Upper lobe of right lung (tissue), 1 donor: ENCODE measurements around the gene MAJIN. TPM values are rescaled to one million over a fixed set of nuclear protein-coding genes. Genes with fewer than 3 reads are reported as not detected.
A peak's percentile ranks its signal among the peaks of the same experiment; 100 is the strongest.
"Not testable (repeated sequence)": the region's sequence is repeated elsewhere in the genome, so short reads cannot be mapped to it uniquely, and the experiment has no call there.

Experiments used
- ATAC-seq: fragments of 200-7000 bp; cut with Tn5 transposase; one replicate; pipeline ENCODE4 v1.9.1; 2020; ENCODE audit warnings: mild to moderate bottlenecking, moderate library complexity
- DNase-seq: peaks from one replicate; pipeline ENCODE4 v3.0.0-alpha.2; 2020
- H3K27ac ChIP-seq: fragments of 200-600 bp; one replicate; pipeline ENCODE4 v1.8.0; 2022
- H3K27me3 ChIP-seq: fragments of 200-600 bp; one replicate; pipeline ENCODE4 v1.8.0; 2022; ENCODE audit warnings: mild to moderate bottlenecking
- H3K36me3 ChIP-seq: fragments of 200-600 bp; one replicate; pipeline ENCODE4 v1.8.0; 2022
- H3K4me1 ChIP-seq: fragments of 200-600 bp; one replicate; pipeline ENCODE4 v1.8.0; 2022
- H3K4me3 ChIP-seq: fragments of 200-600 bp; one replicate; pipeline ENCODE4 v1.8.0; 2022; ENCODE audit warnings: mild to moderate bottlenecking
- H3K9me3 ChIP-seq: fragments of 200-600 bp; one replicate; pipeline ENCODE4 v1.8.0; 2022
- intact Hi-C: fragments of 100-400 bp; cut with DNase I; formaldehyde crosslinking; loops from one replicate; pipeline ENCODE4 v1.11.0; 2022
- total RNA-seq: library from RNA; stranded (reverse); fragmentation: NEBNext Ultra II Directional; extraction: Animal tissue kit (Norgen Biotek cat#: 25700); gene quantifications from one replicate; pipeline ENCODE4 v1.2.1, GENCODE V29; 2021
- TF ChIP-seq, protein P1 (sequence below): fragments of 200-600 bp; IDR thresholded peaks from one replicate; pipeline ENCODE4 v1.8.0; 2022; ENCODE audit warnings: antibody characterized with exemption
- donor health status: DM: no; HTN: yes; CAD: no; lungs with severe emphysema.

Gene MAJIN
- total RNA-seq, 1 donor from 2014 or later: not detected

- H3K9me3 ChIP-seq: no peaks in the 10 kb centered on the region
- peak overlapping the region; percentile 26 for H3K4me3 ChIP-seq
- peak; percentile 6 for ATAC-seq
- no peaks in the 10 kb centered on the region for H3K27me3 ChIP-seq
- peaks cover 13% of the 10 kb centered on the region for H3K4me1 ChIP-seq
- no peak for DNase-seq
- peak overlapping the region; percentile 68 for H3K27ac ChIP-seq
- intact Hi-C loops: no loop called here
- TF ChIP-seq, protein P1, sequence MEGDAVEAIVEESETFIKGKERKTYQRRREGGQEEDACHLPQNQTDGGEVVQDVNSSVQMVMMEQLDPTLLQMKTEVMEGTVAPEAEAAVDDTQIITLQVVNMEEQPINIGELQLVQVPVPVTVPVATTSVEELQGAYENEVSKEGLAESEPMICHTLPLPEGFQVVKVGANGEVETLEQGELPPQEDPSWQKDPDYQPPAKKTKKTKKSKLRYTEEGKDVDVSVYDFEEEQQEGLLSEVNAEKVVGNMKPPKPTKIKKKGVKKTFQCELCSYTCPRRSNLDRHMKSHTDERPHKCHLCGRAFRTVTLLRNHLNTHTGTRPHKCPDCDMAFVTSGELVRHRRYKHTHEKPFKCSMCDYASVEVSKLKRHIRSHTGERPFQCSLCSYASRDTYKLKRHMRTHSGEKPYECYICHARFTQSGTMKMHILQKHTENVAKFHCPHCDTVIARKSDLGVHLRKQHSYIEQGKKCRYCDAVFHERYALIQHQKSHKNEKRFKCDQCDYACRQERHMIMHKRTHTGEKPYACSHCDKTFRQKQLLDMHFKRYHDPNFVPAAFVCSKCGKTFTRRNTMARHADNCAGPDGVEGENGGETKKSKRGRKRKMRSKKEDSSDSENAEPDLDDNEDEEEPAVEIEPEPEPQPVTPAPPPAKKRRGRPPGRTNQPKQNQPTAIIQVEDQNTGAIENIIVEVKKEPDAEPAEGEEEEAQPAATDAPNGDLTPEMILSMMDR: no peak
- no peaks in the 10 kb centered on the region for H3K36me3 ChIP-seq
These were observed 17.5 kb upstream of the MAJIN start for GRCh38 chr11:64989416-64989815.

DNA sequence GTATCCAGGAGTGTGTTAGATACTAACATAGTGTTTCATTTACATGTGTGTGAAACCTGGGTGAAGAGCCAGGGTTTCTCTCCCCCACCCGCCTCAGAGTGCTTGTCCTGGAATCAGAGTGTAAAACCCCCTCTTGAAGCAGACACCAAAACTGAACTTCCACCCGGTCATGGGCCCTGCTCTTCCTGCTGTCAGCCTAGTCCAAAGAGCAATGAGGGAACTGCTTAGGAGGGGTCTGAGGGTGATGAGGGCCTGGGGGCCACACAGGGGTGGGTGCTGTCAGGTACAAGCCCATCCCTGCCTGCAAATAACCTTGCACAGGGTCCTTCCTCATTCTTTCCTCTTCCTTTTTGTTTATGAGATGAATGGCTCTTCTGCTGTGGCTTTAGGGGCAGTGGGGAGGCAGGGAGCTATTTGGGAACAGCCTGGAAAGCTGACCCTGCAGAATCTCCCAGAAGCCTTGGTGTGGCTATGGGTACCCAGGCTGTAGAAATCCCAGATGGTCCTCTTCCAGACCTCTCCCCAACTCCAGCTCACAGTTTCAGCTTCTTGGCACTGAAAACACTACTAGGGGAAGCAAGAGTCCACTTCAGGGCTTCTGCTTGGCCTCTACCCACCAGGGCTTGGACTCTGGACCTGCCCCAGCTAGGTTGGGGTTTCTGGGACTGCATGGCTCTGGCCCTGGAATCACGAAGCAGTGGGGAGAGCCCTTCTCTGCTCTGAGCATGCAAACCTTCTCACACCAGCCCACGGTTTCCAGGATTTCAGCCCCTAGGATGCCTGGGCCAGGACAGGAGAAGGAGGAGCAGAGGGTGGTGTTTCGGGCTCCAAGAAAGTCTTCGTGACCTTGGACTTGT is 16.3 kb upstream of the MAJIN start:
- Histone ChIP-seq H3K9me3 (no peaks in the 10 kb centered on the region), H3K27ac (no peak overlapping the region), H3K4me1 (peaks cover 13% of the 10 kb centered on the region), H3K27me3 (no peaks in the 10 kb centered on the region), H3K36me3 (no peaks in the 10 kb centered on the region), H3K4me3 (no peak overlapping the region)
- intact Hi-C loops: no loop called here
- no peak for ATAC-seq
- DNase-seq: no peak
- TF ChIP-seq, protein P1: no peak

- H3K4me1 ChIP-seq, H3K27ac ChIP-seq, H3K27me3 ChIP-seq, H3K36me3 ChIP-seq, H3K4me3 ChIP-seq, H3K9me3 ChIP-seq, ATAC-seq, intact Hi-C loops, DNase-seq: not testable (repeated sequence)
These were observed 11.4 kb upstream of the MAJIN start for GRCh38 chr11:64983339-64983738.

DNA sequence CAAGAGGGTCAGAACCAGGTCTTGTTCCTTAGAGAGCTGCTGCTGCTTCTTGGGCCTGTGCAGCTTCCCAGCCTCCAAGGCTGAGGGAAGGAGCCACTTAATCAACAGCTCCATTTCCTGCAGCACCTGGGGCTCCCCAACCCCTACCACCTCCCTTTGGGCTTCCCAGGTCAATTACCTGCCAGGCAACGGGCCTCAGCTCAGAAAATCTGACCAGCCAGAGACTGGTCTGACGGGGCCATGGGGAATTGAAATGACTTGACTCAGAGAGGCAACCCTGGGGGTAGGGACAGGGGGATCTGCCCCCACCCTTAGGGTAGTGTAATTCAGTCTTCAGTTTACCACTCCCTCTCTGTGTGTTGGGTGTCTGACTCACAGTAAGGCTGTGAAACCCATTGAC is 4.7 kb upstream of the MAJIN start:
- Histone ChIP-seq H3K27ac (no peak overlapping the region), H3K4me3 (no peak overlapping the region), H3K9me3 (no peaks in the 10 kb centered on the region), H3K36me3 (no peaks in the 10 kb centered on the region), H3K27me3 (no peaks in the 10 kb centered on the region), H3K4me1 (peaks cover 2% of the 10 kb centered on the region)
- intact Hi-C loops: no loop called here
- TF ChIP-seq, protein P1: no peak
- ATAC-seq: no peak
- peak; percentile 40 for DNase-seq

GRCh38 chr11:64974124-64974523 is 2.2 kb upstream of the MAJIN start:
- Histone ChIP-seq H3K4me1 (peaks cover 5% of the 10 kb centered on the region), H3K27ac (no peak overlapping the region), H3K4me3 (no peak overlapping the region), H3K27me3 (no peaks in the 10 kb centered on the region), H3K36me3 (no peaks in the 10 kb centered on the region), H3K9me3 (no peaks in the 10 kb centered on the region)
- DNase-seq (no peak), ATAC-seq (no peak)
- TF ChIP-seq, protein P1: no peak
- intact Hi-C loops: no loop called here

GRCh38 chr11:64970731-64971151 is 1.2 kb downstream of the MAJIN start:
- ATAC-seq: peak; percentile 63
- intact Hi-C loops: no loop called here

More at GRCh38 chr11:64970731-64971151, 1.2 kb downstream of the MAJIN start:
- Histone ChIP-seq H3K36me3 (no peaks in the 10 kb centered on the region), H3K9me3 (no peaks in the 10 kb centered on the region), H3K27ac (no peak overlapping the region), H3K4me1 (peaks cover 5% of the 10 kb centered on the region), H3K27me3 (no peaks in the 10 kb centered on the region), H3K4me3 (no peak overlapping the region)
- DNase-seq: no peak
- TF ChIP-seq, protein P1: no peak
